IMR-90 (cell line): Measurements from ENCODE around the gene GYG2. TPM values are rescaled to one million over a fixed set of nuclear protein-coding genes. Genes with fewer than 3 reads are reported as not detected.

ENCODE experiments used
- ATAC-seq: fragments of 200-7000 bp; cut with Tn5 transposase; 2 replicates; pipeline ENCODE4 v1.9.1; 2020; ENCODE audit warnings: low read depth, mild to moderate bottlenecking, moderate library complexity
- BruUV-seq: library from RNA; stranded (reverse); fragments of 400-500 nt; replicated peaks from 2 replicates; lab custom pipeline; 2021; lab: Mats Ljungman, UMichigan
- CTCF ChIA-PET: fragments of 300-600 bp; formaldehyde crosslinking; extraction: SDS; loops from one replicate; lab custom pipeline; 2021; ENCODE audit warnings: antibody characterized with exemption; lab: Yijun Ruan, JAX
- POLR2A ChIA-PET: fragments of 300-600 bp; sonication (Branson Sonifier 250); formaldehyde crosslinking; loops from one replicate; lab custom pipeline; 2022; ENCODE audit warnings: antibody characterized with exemption; ENCODE audit not compliant: unreplicated experiment; lab: Charles Lee
- DNase-seq: peaks from one replicate; pipeline ENCODE4 v3.0.0; 2013
- H2AFZ ChIP-seq: replicated peaks from 2 replicates; pipeline ENCODE3; 2013; ENCODE audit warnings: low read length, mild to moderate bottlenecking; ENCODE audit not compliant: poor library complexity
- H2AK5ac ChIP-seq: 2 replicates; pipeline ENCODE4 v1.6.1; 2013; ENCODE audit warnings: low read depth, low read length, inconsistent platforms
- H2AK9ac ChIP-seq: replicated peaks from 2 replicates; pipeline ENCODE3; 2013; ENCODE audit warnings: mild to moderate bottlenecking, low read depth, low read length, moderate library complexity; ENCODE audit not compliant: poor library complexity
- H2BK120ac ChIP-seq: 2 replicates; pipeline ENCODE4 v1.6.1; 2013; ENCODE audit warnings: low read depth, low read length, inconsistent platforms
- H2BK15ac ChIP-seq: 3 replicates; pipeline ENCODE4 v1.6.1; 2013; ENCODE audit warnings: low read depth, low read length, inconsistent platforms
- H2BK20ac ChIP-seq: 2 replicates; pipeline ENCODE4 v1.6.1; 2013; ENCODE audit warnings: low read depth, mild to moderate bottlenecking, inconsistent platforms, low read length, moderate library complexity
- H2BK5ac ChIP-seq: 2 replicates; pipeline ENCODE4 v1.6.1; 2013; ENCODE audit warnings: mild to moderate bottlenecking, low read depth, low read length, inconsistent platforms; ENCODE audit not compliant: poor library complexity, severe bottlenecking
- H3K14ac ChIP-seq: replicated peaks from 2 replicates; pipeline ENCODE4 v1.6.1; 2013; ENCODE audit warnings: low read depth, low read length, inconsistent platforms
- H3K18ac ChIP-seq: 2 replicates; pipeline ENCODE4 v1.6.1; 2013; ENCODE audit warnings: low read depth, low read length, control low read depth
- H3K23ac ChIP-seq: 2 replicates; pipeline ENCODE4 v1.6.1; 2013; ENCODE audit warnings: low read depth, low read length, inconsistent platforms
- H3K27ac ChIP-seq: 2 replicates; pipeline ENCODE4 v1.5.1; 2013; ENCODE audit warnings: mild to moderate bottlenecking, control low read depth, low read length; ENCODE audit not compliant: insufficient read depth
- H3K27me3 ChIP-seq: 2 replicates; pipeline ENCODE4 v1.6.1; 2013; ENCODE audit warnings: low read length; ENCODE audit not compliant: control insufficient read depth, insufficient read depth
- H3K36me3 ChIP-seq: 2 replicates; pipeline ENCODE4 v1.6.1; 2013; ENCODE audit warnings: low read length, mixed read lengths; ENCODE audit not compliant: control insufficient read depth, insufficient read depth
- H3K4ac ChIP-seq: 2 replicates; pipeline ENCODE4 v1.6.1; 2013; ENCODE audit warnings: low read depth, low read length, inconsistent platforms
- H3K4me1 ChIP-seq: 2 replicates; pipeline ENCODE4 v1.6.1; 2013; ENCODE audit warnings: low read length, mixed read lengths; ENCODE audit not compliant: control insufficient read depth, insufficient read depth
- H3K4me2 ChIP-seq: 2 replicates; pipeline ENCODE4 v1.6.1; 2013; ENCODE audit warnings: low read depth, mild to moderate bottlenecking, control low read depth, low read length, moderate library complexity
- H3K4me3 ChIP-seq: 2 replicates; pipeline ENCODE4 v1.5.1; 2013; ENCODE audit warnings: low read depth, mild to moderate bottlenecking, control low read depth, low read length, moderate library complexity; ENCODE audit not compliant: insufficient read depth
- H3K56ac ChIP-seq: 2 replicates; pipeline ENCODE4 v1.6.1; 2013; ENCODE audit warnings: low read length, inconsistent platforms; ENCODE audit not compliant: insufficient read depth; ENCODE audit errors: extremely low read depth
- H3K79me1 ChIP-seq, 2 experiments: 2 replicates each; pipeline ENCODE4 v1.6.1; 2013; ENCODE audit warnings: low read length in 2 of 2, inconsistent platforms in 1 of 2, low read depth in 1 of 2
- H3K9ac ChIP-seq: 2 replicates; pipeline ENCODE4 v1.6.1; 2013; ENCODE audit warnings: low read depth, low read length, control low read depth
- H3K9me1 ChIP-seq: 2 replicates; pipeline ENCODE4 v1.6.1; 2013; ENCODE audit warnings: low read length, inconsistent platforms; ENCODE audit not compliant: insufficient read depth
- H3K9me3 ChIP-seq: 2 replicates; pipeline ENCODE4 v1.6.1; 2013; ENCODE audit warnings: low read length; ENCODE audit not compliant: control insufficient read depth, insufficient read depth
- H4K20me1 ChIP-seq: 2 replicates; pipeline ENCODE4 v1.6.1; 2013; ENCODE audit warnings: low read length, inconsistent platforms; ENCODE audit not compliant: insufficient read depth
- H4K5ac ChIP-seq: 2 replicates; pipeline ENCODE4 v1.6.1; 2013; ENCODE audit warnings: mild to moderate bottlenecking, low read depth, low read length, control low read depth
- H4K8ac ChIP-seq, 2 experiments: 2 replicates each; pipeline ENCODE4 v1.6.1; 2013; ENCODE audit warnings: low read depth in 2 of 2, low read length in 2 of 2, control low read depth in 1 of 2, inconsistent platforms in 1 of 2
- H4K91ac ChIP-seq: 2 replicates; pipeline ENCODE4 v1.6.1; 2013; ENCODE audit warnings: low read depth, low read length, inconsistent platforms; ENCODE audit not compliant: insufficient read depth
- CEBPB ChIP-seq: IDR thresholded peaks from 2 replicates; pipeline ENCODE4 v1.6.1; 2012; ENCODE audit warnings: low read depth, low read length, improper control_type of control experiment
- FOS ChIP-seq: fragments of 150-350 bp; IDR thresholded peaks from 2 replicates; pipeline ENCODE4 v1.6.1; 2016; ENCODE audit warnings: low read depth, low read length
- WGBS, 2 experiments: methylation state at CpG; one replicate each; pipeline versions ENCODE4 v1.1.5 to v1.1.7; 2013; ENCODE audit warnings: missing lambda C conversion rate in 2 of 2; ENCODE audit not compliant: insufficient read length in 1 of 2; ENCODE audit errors: extremely low coverage in 2 of 2; 5-methylcytosine and 5-hydroxymethylcytosine counted together
- dilution Hi-C: fragments of 300-500 bp; cut with HindIII; formaldehyde crosslinking; loops from one replicate; pipeline ENCODE4 v1.14.3; 2018; ENCODE audit warnings: low sequenced_read_pairs; ENCODE audit not compliant: unreplicated experiment
- in situ Hi-C: fragments of 300-500 bp; cut with MboI; formaldehyde crosslinking; loops from 3 replicates; pipeline ENCODE4 v1.14.3; 2019; ENCODE audit warnings: low sequenced_read_pairs, inconsistent platforms, mixed read lengths
- intact Hi-C: fragments of 100-400 bp; cut with micrococcal nuclease; formaldehyde crosslinking; loops from 2 replicates; pipeline ENCODE4 v1.10.0; 2022
- polyA plus RNA-seq, 3 experiments: library from polyadenylated mRNA; depleted of rRNA; stranded (reverse); fragments of >200 nt; gene quantifications; 2 replicates each; pipeline ENCODE4 v1.2.3, GENCODE V29; 2012; ENCODE audit warnings: low replicate concordance in 1 of 3
- total RNA-seq: library from RNA; depleted of rRNA; stranded (reverse); fragments of >200 nt; gene quantifications from 2 replicates; pipeline ENCODE4 v1.2.3, GENCODE V29; 2012

GYG2 gene
- total and polyA plus RNA-seq, 2 of the 4 experiments (the other 2 are of a cell fraction) = 9.6 to 13.1 TPM

GRCh38 chrX:2848871-2849301, 20.2 kb downstream of the GYG2 start:
- peak overlapping the region; percentile 77 for H2AK5ac ChIP-seq
- ATAC-seq (peak; percentile 85), DNase-seq (peak; percentile 54)
- no peak for TF ChIP-seq FOS
- peak; percentile 76 for TF ChIP-seq CEBPB
- H2AK9ac ChIP-seq = peak overlapping the region; percentile 21
- 0 out of 2 replicates have a peak overlapping the region, but pooled peaks have one; percentile 1 for H3K9ac ChIP-seq
- in situ Hi-C loops = no loop called here
- ChIA-PET CTCF (no interaction called here), POLR2A (no interaction called here)
- H3K4me1 ChIP-seq = peaks cover 2% of the 10 kb centered on the region; the same call in 1 of the 2 replicates
- peak overlapping the region; percentile 90 for H4K91ac ChIP-seq
- no peak overlapping the region for H3K56ac ChIP-seq
- peak overlapping the region; percentile 93; the same call in 2 of the 3 replicates for H2BK15ac ChIP-seq
- H2BK120ac ChIP-seq = peak overlapping the region; percentile 96
- H3K4me2 ChIP-seq = peak overlapping the region; percentile 40
- BruUV-seq = no TSS peak
- H3K9me3 ChIP-seq = no peaks in the 10 kb centered on the region
- peak overlapping the region; percentile 97 to 98 for H4K8ac ChIP-seq
- H3K36me3 ChIP-seq = no peaks in the 10 kb centered on the region
- no peak overlapping the region for H3K4me3 ChIP-seq
- H4K5ac ChIP-seq = peak overlapping the region; percentile 55
- H3K27ac ChIP-seq = peak overlapping the region; percentile 72
- H2AFZ ChIP-seq = peak overlapping the region; percentile 72
- H2BK20ac ChIP-seq = peak overlapping the region; percentile 91
- 0 out of 2 replicates have a peak overlapping the region, but pooled peaks have one; percentile 21 for H3K23ac ChIP-seq
- peak overlapping the region; percentile 59 for H3K14ac ChIP-seq
- H3K9me1 ChIP-seq = no peaks in the 10 kb centered on the region; the same call in 1 of the 2 replicates
- no peaks in the 10 kb centered on the region for H3K27me3 ChIP-seq
- WGBS, 2 experiments = 60% methylated on average over 1 of the region's 9 CpGs; no CpG with 5 or more reads in 1 of the 2 experiments
- H2BK5ac ChIP-seq = peak overlapping the region; percentile 50
- dilution Hi-C loops = no loop called here
- no peaks in the 10 kb centered on the region; a peak in 1 of 4 replicates for H3K79me1 ChIP-seq
- no peaks in the 10 kb centered on the region for H4K20me1 ChIP-seq
- peak overlapping the region; percentile 75 for H3K18ac ChIP-seq
- peak overlapping the region; percentile 83 for H3K4ac ChIP-seq
- intact Hi-C loops = no loop called here
